Right lobe of liver (tissue), 6 donors: Measurements from ENCODE around the gene SRD5A1. TPM values are rescaled to one million over a fixed set of nuclear protein-coding genes. Genes with fewer than 3 reads are reported as not detected.

Experiments
- ATAC-seq, 4 donors: fragments of 200-7000 bp; cut with Tn5 transposase; one replicate each; pipeline ENCODE4 v1.9.1; 2020; ENCODE audit warnings: mild to moderate bottlenecking in 4 of 4, moderate library complexity in 4 of 4
- DNase-seq, 3 donors: peaks; one replicate each; pipeline ENCODE4 v3.0.0-alpha.2; 2020
- H3K27ac ChIP-seq, 3 donors: fragments of 200-600 bp; one replicate each; pipeline ENCODE4 v1.8.0; 2022
- H3K27me3 ChIP-seq, 2 donors: fragments of 200-600 bp; one replicate each; pipeline ENCODE4 v1.8.0; 2022
- H3K36me3 ChIP-seq, 4 donors: fragments of 200-600 bp; sonication (generic) in 1 of 4; one replicate each; pipeline versions ENCODE4 v1.5.1 to v1.8.0; 2017 to 2022; ENCODE audit warnings: control low read depth in 1 of 4
- H3K4me1 ChIP-seq, 4 donors: fragments of 200-600 bp; sonication (generic) in 1 of 4; one replicate each; pipeline versions ENCODE4 v1.5.1 to v1.8.0; 2017 to 2022; ENCODE audit warnings: control low read depth in 1 of 4
- H3K4me3 ChIP-seq, 3 donors: fragments of 200-600 bp; one replicate each; pipeline ENCODE4 v1.8.0; 2022
- H3K9me3 ChIP-seq, 4 donors: fragments of 200-600 bp; sonication (generic) in 1 of 4; one replicate each; pipeline versions ENCODE4 v1.5.1 to v1.8.0; 2017 to 2022; ENCODE audit warnings: control low read depth in 1 of 4
- POLR2A ChIP-seq: fragments of 450-650 bp; IDR thresholded peaks from one replicate; pipeline ENCODE4 v1.6.1; 2017; ENCODE audit warnings: antibody characterized with exemption, mild to moderate bottlenecking
- WGBS: methylation state at CpG from one replicate; pipeline ENCODE4 v1.1.6; 2018; ENCODE audit warnings: low coverage, low lambda C conversion rate; ENCODE audit not compliant: insufficient coverage; ENCODE audit errors: missing lambda C conversion rate; 5-methylcytosine and 5-hydroxymethylcytosine counted together
- intact Hi-C, 2 donors: fragments of 100-400 bp; cut with DNase I; formaldehyde crosslinking; loops; one replicate each; pipeline versions ENCODE4 v1.11.2 to v1.14.1; 2022
- total RNA-seq, 6 experiments: library from RNA; depleted of rRNA in 2 of 6; stranded (reverse); fragments of >200 nt in 2 of 6; fragmentation: NEBNext Ultra II Directional in 3 of 6; extraction: Animal tissue kit (Norgen Biotek cat#: 25700) in 3 of 6; gene quantifications; one replicate each; pipeline versions ENCODE4 v1.1.0 to v1.2.4, GENCODE V29; 2016 to 2023
- TF ChIP-seq, protein P1 (sequence below), 4 donors: fragments of 200-600 bp in 3 of 4; fragments of 450-650 bp in 1 of 4; IDR thresholded peaks; one replicate each; pipeline versions ENCODE4 v1.5.1 to v1.8.0; 2016 to 2022; ENCODE audit warnings: antibody characterized with exemption in 4 of 4, mild to moderate bottlenecking in 2 of 4
- donor health status: DM: no; HTN: yes; CAD: no.
- donor health status: DM: no; HTN: no; CAD: no.
- donor health status: DM: no; HTN: no; CAD: no.
- donor health status: DM: no; HTN: yes; CAD: no.
- donor health status: DM: no; HTN: yes; CAD: no.

Gene SRD5A1
- total RNA-seq, 6 experiments from 2014 or later: 13.5 to 87.6 (median 52.2) TPM

DNA sequence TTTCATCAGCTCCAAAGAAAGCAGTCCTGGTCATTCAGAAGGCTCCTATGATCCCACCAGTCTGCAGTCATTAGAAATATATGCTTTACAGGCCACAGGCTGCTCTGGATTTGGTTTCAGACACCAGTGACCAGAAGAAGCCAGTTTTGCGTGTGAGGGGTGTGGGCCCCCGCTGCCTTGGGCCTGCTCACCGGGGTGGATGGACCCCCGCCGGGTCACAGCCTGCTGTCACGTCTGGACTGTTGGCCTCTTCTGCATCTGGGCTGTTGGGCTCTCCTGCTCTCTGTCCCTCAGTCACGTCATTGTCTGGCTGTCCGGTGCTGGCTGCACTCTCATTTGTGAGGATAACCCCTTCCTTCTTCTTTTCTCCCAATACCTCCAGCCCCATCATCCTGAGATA lies 33.5 kb upstream of the SRD5A1 start:
- TF ChIP-seq, protein P1, sequence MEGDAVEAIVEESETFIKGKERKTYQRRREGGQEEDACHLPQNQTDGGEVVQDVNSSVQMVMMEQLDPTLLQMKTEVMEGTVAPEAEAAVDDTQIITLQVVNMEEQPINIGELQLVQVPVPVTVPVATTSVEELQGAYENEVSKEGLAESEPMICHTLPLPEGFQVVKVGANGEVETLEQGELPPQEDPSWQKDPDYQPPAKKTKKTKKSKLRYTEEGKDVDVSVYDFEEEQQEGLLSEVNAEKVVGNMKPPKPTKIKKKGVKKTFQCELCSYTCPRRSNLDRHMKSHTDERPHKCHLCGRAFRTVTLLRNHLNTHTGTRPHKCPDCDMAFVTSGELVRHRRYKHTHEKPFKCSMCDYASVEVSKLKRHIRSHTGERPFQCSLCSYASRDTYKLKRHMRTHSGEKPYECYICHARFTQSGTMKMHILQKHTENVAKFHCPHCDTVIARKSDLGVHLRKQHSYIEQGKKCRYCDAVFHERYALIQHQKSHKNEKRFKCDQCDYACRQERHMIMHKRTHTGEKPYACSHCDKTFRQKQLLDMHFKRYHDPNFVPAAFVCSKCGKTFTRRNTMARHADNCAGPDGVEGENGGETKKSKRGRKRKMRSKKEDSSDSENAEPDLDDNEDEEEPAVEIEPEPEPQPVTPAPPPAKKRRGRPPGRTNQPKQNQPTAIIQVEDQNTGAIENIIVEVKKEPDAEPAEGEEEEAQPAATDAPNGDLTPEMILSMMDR (IDR thresholded peaks at IDR 0.05): no peak
- TF ChIP-seq POLR2A: no peak
- Histone ChIP-seq H3K4me1 (peaks cover 0 to 57% (median 18%) of the 10 kb centered on the region in 4 donors), H3K36me3 (peaks cover 0 to 29% (median 10%) of the 10 kb centered on the region in 4 donors), H3K9me3 (no peaks in the 10 kb centered on the region), H3K27me3 (no peaks in the 10 kb centered on the region), H3K27ac (peak overlapping the region in 2 of 3 donors; percentile 94 to 99), H3K4me3 (no peak overlapping the region)
- ATAC-seq (no peak), DNase-seq (no peak)
- intact Hi-C loops: no loop called here
- no CpG with 5 or more reads among the region's 8 CpGs for WGBS

DNA sequence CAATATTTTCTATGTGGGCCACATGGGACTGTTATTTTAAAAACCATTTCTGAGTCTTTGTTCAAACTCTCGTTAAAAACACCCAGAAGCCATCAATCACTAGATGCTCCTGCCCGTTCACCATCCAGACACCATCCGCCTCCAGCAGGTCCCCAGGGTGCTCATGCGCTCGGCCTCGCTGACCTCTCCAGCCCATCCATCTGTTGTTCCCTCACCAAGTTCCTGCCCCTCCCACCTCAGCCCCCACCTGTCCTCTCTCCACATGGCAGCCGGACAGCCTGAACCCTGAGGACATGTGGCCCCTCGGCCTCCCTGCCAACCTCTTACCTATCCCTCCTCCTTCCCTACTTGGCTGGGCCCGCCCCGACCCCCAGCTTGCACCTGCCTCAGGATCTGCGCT lies 32.0 kb upstream of the SRD5A1 start:
- Histone ChIP-seq H3K9me3 (no peaks in the 10 kb centered on the region), H3K27me3 (no peaks in the 10 kb centered on the region), H3K36me3 (peaks cover 0 to 34% (median 12%) of the 10 kb centered on the region in 4 donors), H3K27ac (peak overlapping the region in 1 of 3 donors; percentile 30), H3K4me1 (peaks cover 0 to 48% (median 15%) of the 10 kb centered on the region in 4 donors), H3K4me3 (no peak overlapping the region)
- ATAC-seq (no peak), DNase-seq (no peak)
- TF ChIP-seq, protein P1 (IDR thresholded peaks at IDR 0.05): no peak
- TF ChIP-seq POLR2A: no peak
- intact Hi-C loops: no loop called here
- 80% methylated on average over 5 of the region's 11 CpGs for WGBS

DNA sequence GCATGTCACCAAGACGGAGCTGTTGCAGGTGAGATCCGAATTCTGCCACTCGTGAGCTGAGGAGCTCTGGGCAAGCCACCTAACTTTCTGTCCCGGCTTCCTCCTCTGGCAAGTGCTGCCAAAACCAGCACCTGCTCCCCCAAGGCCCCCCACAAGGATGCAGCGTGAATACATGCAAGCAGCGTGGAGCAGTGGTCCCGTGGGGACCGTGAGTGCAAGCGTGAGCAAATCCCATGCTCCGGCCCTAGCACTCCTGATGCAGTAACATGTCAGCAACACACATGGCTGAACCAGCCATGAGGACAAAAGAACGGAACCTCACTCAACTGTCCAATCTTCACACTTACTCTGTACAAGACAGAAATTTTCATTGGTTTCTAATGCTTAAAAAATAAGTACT lies 31.4 kb upstream of the SRD5A1 start:
- 95% methylated on average over 6 of the region's 11 CpGs for WGBS
- Histone ChIP-seq H3K4me3 (no peak overlapping the region), H3K4me1 (peaks cover 0 to 44% (median 13%) of the 10 kb centered on the region in 4 donors), H3K9me3 (no peaks in the 10 kb centered on the region), H3K36me3 (peaks cover 0 to 40% (median 12%) of the 10 kb centered on the region in 4 donors), H3K27me3 (no peaks in the 10 kb centered on the region), H3K27ac (peak overlapping the region in 1 of 3 donors; percentile 30)
- TF ChIP-seq, protein P1 (IDR thresholded peaks at IDR 0.05): no peak
- TF ChIP-seq POLR2A: no peak
- DNase-seq: no peak
- no peak for ATAC-seq
- intact Hi-C loops: no loop called here

DNA sequence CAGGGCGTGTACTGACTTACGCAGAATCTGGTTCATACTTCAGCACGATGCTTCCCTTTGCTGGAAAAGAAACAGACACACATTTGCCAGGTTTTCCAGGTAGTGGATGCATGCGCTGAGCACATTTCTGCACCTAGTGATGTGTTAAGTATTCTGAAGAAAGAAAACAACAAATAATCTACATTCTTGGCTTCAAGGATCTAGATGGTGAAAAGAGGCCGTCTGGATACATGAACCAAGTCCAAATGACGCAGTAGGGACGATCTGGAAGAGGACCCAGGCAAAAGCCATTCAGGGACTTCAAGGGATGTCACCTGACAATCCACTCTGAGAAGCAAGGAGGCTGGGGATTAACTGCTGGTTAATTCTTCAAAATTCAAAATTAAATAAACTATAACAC lies 30.8 kb upstream of the SRD5A1 start:
- no peak overlapping the region for H3K4me3 ChIP-seq
- no peak for TF ChIP-seq POLR2A
- TF ChIP-seq, protein P1 (IDR thresholded peaks at IDR 0.05): no peak
- intact Hi-C loops: no loop called here
- DNase-seq (no peak), ATAC-seq (no peak)
- 98% methylated on average over 5 of the region's 7 CpGs for WGBS
- peaks cover 0 to 38% (median 10%) of the 10 kb centered on the region in 4 donors for H3K4me1 ChIP-seq
- no peaks in the 10 kb centered on the region for H3K9me3 ChIP-seq
- H3K36me3 ChIP-seq: peaks cover 0 to 45% (median 12%) of the 10 kb centered on the region in 4 donors
- H3K27ac ChIP-seq: peak overlapping the region in 1 of 3 donors; percentile 96
- H3K27me3 ChIP-seq: no peaks in the 10 kb centered on the region
